Activated CD8-positive, alpha-beta memory T cell treated with anti-CD3 and anti-CD28 coated beads, Interleukin-2, amount 50 U/mL, for 4 hours (primary cell): ENCODE measurements around the gene TLCD2.
"Not testable (repeated sequence)": the region's sequence is repeated elsewhere in the genome, so short reads cannot be mapped to it uniquely, and the experiment has no call there.

Experiments used
- DNase-seq: peaks from one replicate; pipeline ENCODE4 v3.0.0-alpha.2; 2020

TLCD2 gene, protein sequence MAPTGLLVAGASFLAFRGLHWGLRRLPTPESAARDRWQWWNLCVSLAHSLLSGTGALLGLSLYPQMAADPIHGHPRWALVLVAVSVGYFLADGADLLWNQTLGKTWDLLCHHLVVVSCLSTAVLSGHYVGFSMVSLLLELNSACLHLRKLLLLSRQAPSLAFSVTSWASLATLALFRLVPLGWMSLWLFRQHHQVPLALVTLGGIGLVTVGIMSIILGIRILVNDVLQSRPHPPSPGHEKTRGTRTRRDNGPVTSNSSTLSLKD

DNA sequence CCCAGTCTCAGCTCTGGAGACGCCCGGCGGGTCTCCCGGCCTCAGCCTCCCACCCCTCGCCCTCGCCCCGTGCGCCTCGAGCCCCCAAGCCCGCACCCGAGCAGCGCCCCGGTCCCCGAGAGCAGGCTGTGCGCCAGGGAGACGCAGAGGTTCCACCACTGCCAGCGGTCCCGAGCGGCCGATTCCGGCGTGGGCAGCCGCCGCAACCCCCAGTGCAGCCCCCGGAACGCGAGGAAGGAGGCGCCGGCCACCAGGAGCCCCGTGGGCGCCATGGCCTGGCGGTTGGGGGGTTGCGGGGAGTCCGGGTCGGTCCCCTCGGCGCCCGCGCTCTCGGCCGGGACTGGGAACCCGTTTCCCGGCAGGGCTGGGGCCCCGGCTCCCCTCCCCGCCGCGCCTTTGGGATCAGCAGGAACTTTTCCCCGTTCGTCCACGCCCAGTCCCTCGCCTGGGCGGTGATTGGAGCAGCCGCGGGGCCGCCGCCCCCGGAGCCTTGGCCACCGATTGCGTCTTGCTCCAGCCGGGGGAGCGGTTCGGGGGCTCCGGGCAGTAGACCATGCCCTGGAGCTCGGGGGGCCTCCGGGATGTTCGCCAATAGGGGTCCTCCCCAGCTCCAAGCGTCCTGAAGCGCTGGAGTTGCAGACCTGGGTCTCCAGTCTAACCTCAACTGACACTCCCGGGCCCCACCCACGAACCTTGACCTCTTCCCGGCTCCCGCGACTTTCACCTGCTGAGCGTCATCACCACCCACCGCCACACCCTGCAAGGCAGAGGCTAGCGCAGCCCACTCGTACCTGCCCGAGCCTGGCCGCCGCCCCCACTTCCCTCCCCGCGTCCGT is at the start of gene TLCD2:
TLCD2 (minus strand) TSS at position 407 of the 836 bp plus-strand sequence; CDS start at position 272, 135 bp downstream.
- no peak for DNase-seq

DNA sequence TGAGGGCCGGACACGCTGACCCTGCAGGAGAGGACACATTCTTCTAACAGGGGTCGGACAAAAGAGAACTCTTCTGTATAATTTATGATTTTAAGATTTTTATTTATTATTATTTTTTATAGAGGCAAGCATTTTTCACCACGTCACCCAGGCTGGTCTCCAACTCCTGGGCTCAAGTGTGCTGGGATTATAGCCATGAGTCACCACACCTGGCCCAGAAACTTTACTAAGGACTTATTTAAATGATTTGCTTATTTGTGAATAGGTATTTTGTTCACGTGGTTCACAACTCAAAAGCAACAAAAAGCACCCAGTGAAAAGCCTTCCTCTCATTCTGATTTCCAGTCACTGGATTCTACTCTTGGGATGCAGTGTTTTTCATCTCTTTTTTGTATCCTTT is 49.4 kb upstream of the TLCD2 start:
- DNase-seq, result no peak

GRCh38 chr17:1758807-1759206 is 48.6 kb upstream of the TLCD2 start:
- no peak for DNase-seq

DNA sequence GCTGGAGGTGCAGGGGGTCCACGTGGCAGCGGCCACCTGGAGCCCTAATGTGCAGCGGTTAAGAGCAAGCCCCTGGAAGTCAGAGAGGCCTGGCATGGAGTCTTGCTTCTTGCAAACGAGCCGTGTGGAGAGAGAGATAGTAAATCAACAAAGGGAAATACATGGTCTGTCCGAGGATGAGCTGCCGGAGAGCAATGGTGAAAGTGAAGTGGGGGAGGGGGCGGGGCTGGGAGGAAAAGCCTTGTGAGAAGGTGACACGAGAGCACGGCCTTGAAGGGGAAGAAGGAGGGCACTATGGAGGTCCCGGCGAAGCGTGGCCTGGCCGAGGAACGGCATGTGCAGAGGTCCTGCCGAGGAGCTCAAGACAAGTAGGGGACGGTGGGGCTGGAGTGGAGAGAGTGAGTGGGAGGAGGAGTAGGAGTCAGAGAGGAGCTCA is 45.7 kb upstream of the TLCD2 start:
- no peak for DNase-seq

GRCh38 chr17:1755252-1755826 is 45.2 kb upstream of the TLCD2 start:
- DNase-seq, result no peak

GRCh38 chr17:1754430-1755112 is 44.4 kb upstream of the TLCD2 start:
- no peak for DNase-seq

- no peak for DNase-seq
These were observed 43.7 kb upstream of the TLCD2 start for GRCh38 chr17:1753767-1754429.

DNA sequence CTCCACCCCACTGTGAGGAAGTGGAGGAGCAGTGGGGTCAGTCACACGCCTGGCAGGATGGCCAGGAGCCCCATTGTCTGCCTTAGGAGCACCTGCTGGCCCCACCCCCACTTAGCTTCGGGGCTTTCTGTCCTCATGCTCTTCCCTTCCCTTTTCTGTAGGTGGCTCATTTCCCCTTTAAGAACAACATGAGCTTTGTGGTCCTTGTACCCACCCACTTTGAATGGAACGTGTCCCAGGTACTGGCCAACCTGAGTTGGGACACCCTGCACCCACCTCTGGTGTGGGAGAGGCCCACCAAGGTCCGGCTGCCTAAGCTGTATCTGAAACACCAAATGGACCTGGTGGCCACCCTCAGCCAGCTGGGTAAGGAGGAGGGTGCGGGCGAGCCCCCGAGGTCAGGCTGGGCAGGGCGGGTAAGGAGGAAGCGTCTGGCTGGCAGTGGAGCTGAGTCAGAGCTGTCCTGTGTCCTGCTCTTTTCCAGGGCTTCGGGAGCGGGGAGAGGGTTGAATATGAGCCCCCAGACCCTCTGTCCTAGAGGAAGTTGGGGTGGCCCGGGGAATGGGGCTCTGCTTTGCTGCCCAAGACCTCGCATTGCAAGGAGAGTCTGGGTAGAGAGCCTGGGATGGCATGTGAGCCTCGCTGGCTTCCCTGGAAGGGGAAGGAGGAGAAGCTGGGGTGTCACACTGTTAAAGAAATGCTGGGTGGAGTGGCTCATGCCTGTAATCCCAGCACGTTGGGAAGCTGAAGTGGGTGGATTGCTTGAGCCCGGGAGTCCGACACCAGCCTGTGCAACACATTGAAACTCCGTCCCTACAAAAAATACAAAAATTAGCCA is 42.5 kb upstream of the TLCD2 start:
- DNase-seq, result no peak

GRCh38 chr17:1750628-1751027 is 40.5 kb upstream of the TLCD2 start:
- DNase-seq, result no peak

- DNase-seq, result no peak
These were observed 36.9 kb upstream of the TLCD2 start for GRCh38 chr17:1746975-1747543.

GRCh38 chr17:1745513-1746020 is 35.4 kb upstream of the TLCD2 start:
- DNase-seq, result no peak

DNA sequence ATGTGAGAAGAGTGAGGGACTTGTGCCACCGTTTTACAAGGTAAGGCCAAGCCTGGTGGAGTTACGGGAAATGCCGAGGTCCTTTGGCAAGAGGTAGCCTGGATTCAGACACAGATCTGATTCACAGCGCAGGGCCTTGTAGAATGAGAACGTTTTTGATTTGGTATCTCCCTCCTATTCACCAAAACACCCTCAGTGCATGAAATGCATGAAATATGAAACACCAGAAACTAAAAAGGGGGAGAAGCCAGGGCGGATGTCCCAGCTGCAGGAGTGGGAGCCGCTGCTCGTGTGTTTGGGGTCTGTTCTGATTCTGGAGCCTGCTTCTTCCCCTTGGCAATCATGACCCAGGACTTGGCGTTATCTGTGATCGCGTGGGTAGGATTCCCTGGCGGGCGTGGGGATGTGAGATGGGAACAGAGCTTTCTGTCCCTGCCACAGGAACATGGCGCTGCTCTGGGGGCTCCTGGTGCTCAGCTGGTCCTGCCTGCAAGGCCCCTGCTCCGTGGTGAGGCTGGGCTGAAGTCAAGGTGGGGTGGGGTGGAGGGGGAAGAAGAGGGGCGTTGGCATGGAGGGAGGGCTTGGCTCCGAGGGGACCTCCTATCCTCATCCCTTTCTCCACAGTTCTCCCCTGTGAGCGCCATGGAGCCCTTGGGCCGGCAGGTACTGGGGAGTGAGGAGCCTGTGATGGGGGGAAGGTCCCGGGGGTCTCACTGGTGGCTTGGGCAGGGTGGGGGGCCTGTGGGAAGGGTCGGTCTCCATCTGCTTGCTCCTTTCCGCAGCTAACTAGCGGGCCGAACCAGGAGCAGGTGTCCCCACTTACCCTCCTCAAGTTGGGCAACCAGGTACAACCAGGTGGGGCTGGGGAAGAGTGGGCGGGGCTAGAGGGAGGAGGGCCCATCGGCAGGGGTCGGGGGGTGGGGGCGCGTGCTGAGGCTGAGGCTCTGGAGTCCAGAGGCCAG is 34.7 kb upstream of the TLCD2 start:
- DNase-seq, result no peak

GRCh38 chr17:1743088-1743439 is 32.9 kb upstream of the TLCD2 start:
- no peak for DNase-seq

- DNase-seq, result no peak
These were observed 32.4 kb upstream of the TLCD2 start, which contains the start of gene SERPINF2 for GRCh38 chr17:1742371-1743087. Gene SERPINF2 (plus strand): TSS chr17:1742871. CDS start chr17:1744996, 2,125 bp downstream.

DNA sequence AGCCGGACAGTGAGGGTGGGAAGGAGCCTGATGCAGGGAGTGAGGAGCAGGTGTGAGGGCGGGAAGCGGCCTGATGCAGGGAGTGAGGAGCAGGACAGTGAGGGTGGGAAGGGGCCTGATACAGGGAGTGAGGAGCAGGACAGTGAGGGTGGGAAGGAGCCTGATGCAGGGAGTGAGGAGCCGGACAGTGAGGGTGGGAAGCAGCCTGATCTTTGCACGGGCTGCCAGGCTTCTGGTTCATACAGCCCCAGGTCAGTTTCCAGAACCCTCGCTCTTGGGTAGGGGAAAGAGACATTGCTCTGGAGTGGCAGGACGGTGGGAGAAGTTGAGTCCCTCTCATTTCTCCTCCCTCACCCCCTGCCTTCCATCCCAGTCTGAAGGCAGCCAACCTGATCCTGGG is 31.7 kb upstream of the TLCD2 start:
- DNase-seq, result not testable (repeated sequence)

DNA sequence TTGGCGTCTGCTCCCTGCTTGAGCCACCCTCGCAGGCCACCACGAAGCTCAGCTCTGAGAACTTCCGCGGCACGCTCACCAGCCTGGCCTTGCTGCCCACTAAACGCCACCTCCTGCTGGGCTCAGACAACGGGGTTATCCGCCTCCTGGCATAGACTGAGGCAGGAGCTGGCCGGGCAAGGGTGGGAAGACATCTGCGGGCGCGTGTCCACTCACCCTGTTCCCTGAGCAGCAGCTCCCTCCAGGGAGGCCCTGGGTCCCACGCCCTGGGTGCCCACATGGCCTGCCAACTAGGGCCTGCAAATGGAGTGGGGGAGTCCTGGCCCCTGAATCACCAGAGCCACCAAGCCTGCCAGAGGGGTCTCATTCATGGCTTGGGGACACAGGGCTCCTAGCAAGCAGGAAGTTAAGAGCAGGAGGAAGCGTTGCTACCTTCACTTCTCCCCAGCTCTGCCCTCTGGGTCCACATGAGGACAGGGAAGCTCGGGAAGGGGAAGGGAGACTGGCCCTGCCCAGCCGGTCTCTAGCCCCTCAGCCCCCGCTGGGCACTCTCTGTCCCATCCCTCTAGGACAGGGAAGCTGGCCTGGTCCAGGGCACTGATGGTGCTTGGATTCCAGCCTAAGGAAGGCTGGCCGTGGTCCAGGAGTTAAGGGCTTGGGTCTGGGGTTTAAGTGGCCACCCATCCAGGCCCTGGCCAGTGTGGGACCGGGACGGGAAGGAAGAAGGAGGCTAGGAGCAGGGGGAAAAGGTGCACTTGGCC is 27.5 kb upstream of the TLCD2 start:
- DNase-seq, result no peak

DNA sequence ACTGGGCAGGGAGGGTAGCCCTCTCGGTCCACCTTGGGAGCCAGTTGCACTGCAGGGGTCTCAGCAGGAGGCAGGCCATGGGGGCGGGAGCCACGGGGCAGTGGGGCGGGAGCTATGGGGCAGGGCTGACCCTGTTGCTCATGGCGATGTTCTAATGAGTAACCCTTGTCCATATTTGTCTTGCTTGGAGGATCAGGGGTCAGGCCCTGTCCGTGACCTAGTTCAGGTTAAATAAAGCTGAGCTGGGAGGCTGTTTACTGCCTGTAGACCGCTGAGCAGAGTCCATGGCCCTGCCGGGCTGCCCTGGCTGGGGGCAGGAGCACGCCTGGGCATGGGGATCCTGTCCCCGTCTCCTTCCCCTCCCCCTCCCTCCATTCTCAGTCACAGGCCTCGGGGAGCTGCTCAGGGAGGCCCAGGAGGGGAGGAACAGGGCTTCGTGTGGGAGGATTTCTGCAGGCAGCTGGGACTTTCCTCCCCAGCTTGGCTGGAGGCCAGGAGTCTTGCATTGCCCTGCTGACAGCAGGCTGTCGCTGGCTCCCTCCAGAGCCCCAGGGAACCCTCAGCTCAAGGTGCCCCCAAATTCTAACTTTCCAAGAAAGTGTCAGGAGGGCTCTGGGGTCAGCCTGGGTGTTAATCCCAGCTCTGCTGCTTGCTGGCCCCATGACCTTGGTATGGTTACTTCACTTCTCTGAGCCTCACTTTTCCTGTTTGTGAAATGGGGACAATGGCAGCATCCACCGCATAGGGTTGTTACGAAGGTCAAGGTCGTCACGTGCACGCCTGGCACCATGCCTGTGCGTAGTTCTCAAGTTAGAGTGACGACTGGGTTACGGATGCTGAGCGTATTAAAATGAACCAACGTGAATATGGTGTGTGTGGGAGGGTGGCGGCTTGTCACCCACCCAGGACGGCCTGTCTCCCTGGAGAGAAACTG is 26.4 kb upstream of the TLCD2 start:
- no peak for DNase-seq
